ENCODE data around the gene CNN3.

Gene CNN3

DNA sequence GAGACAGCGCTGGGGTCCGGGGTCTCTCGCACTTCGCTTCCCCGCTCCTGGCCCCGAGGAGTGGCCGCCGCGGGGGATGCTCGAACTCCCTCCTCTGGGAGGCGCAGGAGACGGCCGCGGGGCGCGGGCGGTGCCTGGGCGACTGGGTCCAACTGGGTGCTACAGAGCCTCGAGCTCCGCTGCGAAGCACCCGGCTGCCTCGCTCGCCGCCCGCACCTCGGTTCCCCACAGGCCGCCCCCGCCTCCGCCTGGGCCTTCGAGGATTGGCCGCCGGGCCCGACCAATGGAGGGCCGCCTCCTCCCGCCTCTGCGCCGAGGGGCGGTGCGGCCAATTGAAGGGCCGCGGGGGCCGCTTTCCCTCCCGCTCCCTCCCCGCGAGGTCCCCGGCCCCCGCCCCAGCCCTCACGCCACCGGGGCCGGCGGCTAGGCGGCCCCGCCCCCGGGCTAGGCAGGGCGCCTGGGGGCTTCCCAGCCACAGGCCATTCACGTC, at the start of gene CNN3:
Gene CNN3, minus strand, starts transcription at position 196 of the 490 bp plus-strand sequence. CDS start 216 bp downstream, outside the sequence.
- DNase-seq, result peak; percentile 83

DNA sequence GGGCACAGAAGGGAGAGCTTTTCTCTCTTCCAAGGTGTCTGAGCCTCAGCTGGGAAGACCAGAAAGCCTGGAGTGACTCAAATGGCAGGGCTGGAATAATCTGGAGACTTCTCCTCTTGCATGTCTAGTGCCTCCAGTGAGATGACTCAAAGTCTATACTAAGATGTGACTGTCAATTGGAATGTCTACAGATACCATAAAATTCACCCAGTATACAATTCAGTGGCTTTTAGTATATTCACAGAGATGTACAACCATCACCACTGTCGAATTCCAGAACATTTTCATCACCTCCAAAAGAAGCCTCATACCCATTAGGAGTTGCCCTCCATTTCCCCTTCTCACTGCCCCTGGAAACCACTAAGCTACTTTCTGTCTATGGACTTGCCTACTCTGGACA, 47.9 kb upstream of the CNN3 start:
- DNase-seq, result no peak

DNA sequence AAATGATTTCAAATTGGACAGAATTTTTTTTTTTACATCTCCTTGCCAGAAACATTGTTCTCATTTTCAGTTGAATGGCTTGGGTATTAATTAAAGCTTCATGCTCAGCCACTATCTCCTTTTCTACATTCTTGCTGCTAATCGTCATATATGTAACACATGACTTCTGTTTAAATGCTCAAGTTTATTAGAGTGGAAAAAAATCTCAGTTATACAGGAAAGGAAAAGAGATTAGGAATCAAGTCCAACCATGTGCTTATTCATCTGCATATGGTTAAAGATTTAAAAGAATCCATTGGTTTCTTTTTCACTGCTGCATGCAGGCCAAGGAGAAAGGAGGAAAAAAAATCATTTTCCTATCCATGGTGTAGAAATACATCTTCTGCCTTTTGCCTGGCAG, 47.3 kb upstream of the CNN3 start:
- no peak for DNase-seq

DNA sequence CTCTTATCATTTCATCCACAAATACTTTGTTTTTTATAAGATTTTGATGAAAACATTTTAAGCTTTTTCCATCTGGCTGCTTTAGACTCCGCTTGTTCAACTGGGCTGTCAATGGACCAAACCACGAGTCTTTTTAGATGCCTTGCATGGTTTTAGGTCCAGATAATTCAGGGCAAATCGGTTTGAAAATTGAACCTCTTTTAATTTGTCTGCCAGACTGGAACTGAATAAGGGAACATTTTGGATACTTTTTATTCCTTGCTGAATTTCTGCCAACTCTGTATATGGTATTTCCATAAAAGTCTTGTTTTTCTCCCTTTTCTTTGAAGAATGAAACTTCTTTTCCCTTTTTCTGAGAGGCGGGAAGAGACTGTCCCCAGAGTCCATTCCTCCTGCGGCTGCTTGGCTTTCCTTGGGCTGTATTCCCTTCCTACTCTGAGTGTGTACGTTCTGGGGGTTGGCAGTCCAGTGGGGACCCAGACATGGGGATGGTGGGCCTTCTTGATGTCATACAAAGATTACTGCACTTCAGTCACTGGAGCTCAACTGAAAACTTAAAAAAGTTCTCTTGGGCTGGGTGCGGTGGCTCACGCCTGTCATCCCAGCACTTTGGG, 46.5 kb upstream of the CNN3 start:
- no peak for DNase-seq

DNA sequence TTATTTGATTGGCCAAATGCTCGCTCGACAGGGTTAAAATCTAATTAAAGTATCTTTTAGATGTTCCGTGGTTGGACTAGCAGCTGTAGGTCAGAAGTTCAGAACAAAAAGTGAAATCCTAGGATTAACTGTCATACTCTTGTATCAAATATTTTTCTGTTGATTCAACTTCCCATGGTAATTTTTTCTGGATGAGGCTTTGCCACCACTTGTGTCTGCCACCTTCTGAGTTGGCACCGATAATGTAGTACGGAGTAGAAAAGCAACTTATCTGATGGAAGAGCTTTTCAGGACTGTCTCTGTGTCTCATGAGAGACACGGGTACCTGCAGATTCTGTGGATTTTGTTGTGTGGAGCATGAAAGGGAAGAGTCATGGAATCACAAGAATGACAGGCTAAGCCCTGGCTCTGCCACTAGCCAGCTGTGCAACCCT, 44.6 kb upstream of the CNN3 start:
- no peak for DNase-seq

DNA sequence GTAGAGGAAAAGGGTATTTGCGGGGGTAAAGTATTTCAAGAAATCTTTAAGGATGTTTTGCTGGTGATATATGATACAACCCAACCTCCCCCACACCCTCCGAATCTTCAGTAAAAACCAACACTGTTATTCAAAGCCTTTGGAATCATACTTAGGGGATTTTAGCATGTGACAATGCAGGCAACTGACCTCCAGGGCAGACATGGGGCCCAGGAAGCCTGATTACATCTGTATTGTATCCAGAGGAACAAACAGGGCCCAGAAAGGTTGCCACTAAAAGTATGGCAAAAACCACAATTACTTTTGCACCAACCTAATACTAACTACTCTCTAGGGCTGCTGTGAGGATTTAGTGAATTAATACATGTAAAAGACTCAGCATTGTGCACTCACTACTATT, 43.9 kb upstream of the CNN3 start:
- DNase-seq, result no peak

GRCh38 chr1:94969137-94969536, 42.2 kb upstream of the CNN3 start:
- DNase-seq, result no peak

- DNase-seq, result no peak
Measured at GRCh38 chr1:94966033-94966432, 39.1 kb upstream of the CNN3 start.

GRCh38 chr1:94963864-94964263, 37.0 kb upstream of the CNN3 start:
- no peak for DNase-seq

DNA sequence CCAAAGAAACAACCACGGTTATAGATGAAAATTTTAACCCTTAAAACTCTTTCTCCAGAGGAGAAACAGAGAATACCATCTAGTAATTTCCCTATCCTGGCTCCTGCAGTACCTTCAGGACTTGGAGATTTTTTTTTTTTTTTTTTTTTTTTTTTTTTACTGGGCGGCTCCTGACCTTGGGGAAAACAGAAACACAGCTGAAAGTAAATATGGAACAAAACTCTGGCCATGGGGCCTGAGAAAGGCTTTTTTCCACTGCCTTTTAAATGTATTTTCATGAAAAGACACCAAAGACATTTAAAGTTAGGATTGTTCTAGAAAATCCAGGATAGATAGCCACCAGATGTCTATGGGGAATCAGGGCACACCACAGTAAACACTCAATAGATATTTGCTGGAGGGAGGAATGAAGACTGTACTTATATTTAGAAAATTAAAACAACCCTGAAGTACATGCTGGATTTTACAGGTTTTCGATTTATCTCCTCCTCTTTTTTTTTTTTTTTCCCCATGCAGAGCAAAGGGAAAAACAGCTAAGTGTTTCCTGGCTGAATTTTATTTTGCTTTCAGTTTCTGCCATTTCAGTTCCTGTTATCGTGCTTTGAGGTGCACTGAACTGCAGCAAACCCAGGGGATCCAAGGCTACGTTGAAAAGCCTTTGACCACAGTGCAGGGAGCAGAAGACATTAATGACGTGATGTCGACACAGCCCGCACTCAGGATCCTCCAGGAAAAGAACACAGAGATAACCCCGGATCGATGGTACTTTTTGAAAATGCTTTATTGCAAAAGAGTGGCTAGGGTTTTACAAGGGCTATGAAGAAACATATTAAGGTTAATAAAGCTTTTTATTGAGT, 35.7 kb upstream of the CNN3 start:
- DNase-seq, result peak; percentile 63

DNA sequence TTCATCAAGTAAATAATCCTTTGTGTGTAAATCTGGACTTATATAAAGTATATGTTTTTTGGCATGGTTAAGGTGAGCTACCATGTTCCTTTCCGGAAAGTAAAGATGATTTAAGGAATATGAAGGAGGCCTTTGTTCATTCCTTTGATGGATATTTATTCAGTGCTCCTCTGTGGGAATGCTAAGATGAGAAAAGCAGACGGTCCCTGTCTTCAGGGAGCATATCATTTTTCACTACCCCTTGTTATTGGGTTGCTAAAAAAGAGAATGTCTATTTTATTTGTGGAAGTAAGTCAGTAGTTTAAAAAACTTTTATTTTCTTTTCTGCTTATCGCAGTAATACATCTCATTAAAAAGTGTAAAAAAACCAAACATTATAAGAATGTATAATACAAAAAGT, 35.1 kb upstream of the CNN3 start:
- DNase-seq, result no peak

GRCh38 chr1:94961582-94961981, 34.7 kb upstream of the CNN3 start:
- DNase-seq, result no peak

GRCh38 chr1:94958081-94958480, 31.2 kb upstream of the CNN3 start:
- DNase-seq, result no peak

- DNase-seq, result no peak
Measured at GRCh38 chr1:94955767-94956632, 29.1 kb upstream of the CNN3 start.

GRCh38 chr1:94954263-94955220, 27.6 kb upstream of the CNN3 start:
- no peak for DNase-seq

- no peak for DNase-seq
Measured at GRCh38 chr1:94953746-94954145, 26.8 kb upstream of the CNN3 start.

DNA sequence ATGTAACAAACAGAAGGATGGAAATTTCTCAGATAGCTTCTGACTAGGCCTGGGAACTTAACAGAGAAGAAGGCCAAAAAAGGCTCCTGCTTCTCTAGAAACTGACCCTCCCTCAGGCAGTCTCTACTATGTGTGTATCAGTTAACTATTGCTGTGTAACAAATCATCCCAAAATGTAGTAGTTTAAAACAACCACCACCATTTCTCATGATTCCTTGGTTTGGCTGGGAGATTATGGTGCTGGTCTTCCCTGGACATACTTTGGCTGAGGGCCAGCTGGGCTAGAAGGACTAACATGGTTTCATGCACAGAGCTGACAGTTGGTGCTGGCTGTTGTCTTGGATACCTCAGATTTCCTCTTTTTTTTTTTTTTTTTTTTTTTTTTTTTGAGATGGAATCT, 26.2 kb upstream of the CNN3 start:
- DNase-seq, result no peak

GRCh38 chr1:94952539-94952938, 25.6 kb upstream of the CNN3 start:
- no peak for DNase-seq

GRCh38 chr1:94951509-94952208, 24.7 kb upstream of the CNN3 start:
- DNase-seq, result no peak

DNA sequence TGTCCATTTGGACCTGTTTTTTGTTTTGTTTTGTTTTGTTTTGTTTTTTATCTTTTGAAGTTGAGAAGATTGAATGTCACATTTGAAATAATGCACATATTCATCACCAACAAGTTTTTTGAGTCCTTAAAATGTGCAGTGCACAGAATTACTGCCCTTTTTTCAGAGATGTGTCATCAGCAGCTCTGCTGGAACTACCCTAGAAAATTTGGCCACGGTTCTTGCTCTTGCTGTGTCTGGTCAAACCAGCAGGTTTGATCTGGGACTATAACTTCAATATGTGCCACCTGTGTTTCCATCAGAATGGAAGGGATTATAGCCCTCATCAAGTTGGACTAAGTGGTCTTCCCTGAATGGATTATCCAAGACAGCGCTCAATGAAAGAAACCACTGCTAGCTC, 24.1 kb upstream of the CNN3 start:
- no peak for DNase-seq
